Pancreas (tissue), 10 donors: ENCODE data around the gene GCFC2. TPM values are rescaled to one million over a fixed set of nuclear protein-coding genes. Genes with fewer than 3 reads are reported as not detected.

ENCODE experiments used
- ATAC-seq, 4 donors: fragments of 200-7000 bp; cut with Tn5 transposase; one replicate each; pipeline versions ENCODE4 v1.8.0 to v1.9.1; 2020; ENCODE audit warnings: mild to moderate bottlenecking in 4 of 4, moderate library complexity in 4 of 4
- DNase-seq, 6 donors: peaks; one replicate each; pipeline ENCODE4 v3.0.0-alpha.2; 2020
- FAIRE-seq: peaks from 2 replicates; lab custom pipeline; 2012; peaks lifted over from hg19 to GRCh38; lab: Jason Lieb, UNC
- H3K27ac ChIP-seq, 4 donors: fragments of 200-600 bp; sonication (generic); 1 replicate in 3 of 4; 2 replicates in 1 of 4; pipeline versions ENCODE4 v1.5.0 to v1.8.0; 2020
- H3K27me3 ChIP-seq, 4 donors: fragments of 200-600 bp; one replicate each; pipeline ENCODE4 v1.8.0; 2021
- H3K36me3 ChIP-seq, 3 donors: fragments of 200-600 bp; sonication (generic) in 1 of 3; one replicate each; pipeline versions ENCODE4 v1.5.0 to v1.8.0; 2020 to 2021
- H3K4me1 ChIP-seq, 3 donors: fragments of 200-600 bp; one replicate each; pipeline ENCODE4 v1.8.0; 2021
- H3K4me3 ChIP-seq, 4 donors: fragments of 200-600 bp; sonication (generic) in 2 of 4; one replicate each; pipeline versions ENCODE4 v1.5.0 to v1.8.0; 2020 to 2021
- H3K9me3 ChIP-seq, 4 donors: fragments of 200-600 bp; one replicate each; pipeline ENCODE4 v1.8.0; 2021
- CTCF ChIP-seq, 4 donors: fragments of 200-600 bp; sonication (generic) in 3 of 4; IDR thresholded peaks; one replicate each; pipeline versions ENCODE4 v1.5.0 to v1.8.0; 2021; ENCODE audit warnings: antibody characterized with exemption in 4 of 4
- WGBS, 2 donors: extraction: QIAGEN DNeasy Blood & Tissue Kit; methylation state at CpG; one replicate each; pipeline ENCODE4 v1.1.7; 2013; 5-methylcytosine and 5-hydroxymethylcytosine counted together
- intact Hi-C, 3 donors: fragments of 100-400 bp; cut with DNase I; formaldehyde crosslinking; loops; one replicate each; pipeline versions ENCODE4 v1.11.1 to v1.14.2; 2022
- polyA plus RNA-seq, 2 donors: library from polyadenylated mRNA; stranded (reverse); fragments of 200-250 nt; gene quantifications; one replicate each; pipeline ENCODE4 v1.2.3, GENCODE V29; 2013
- total RNA-seq, 6 donors: library from RNA; stranded (reverse); fragmentation: NEBNext Ultra II Directional in 4 of 6; extraction: Animal tissue kit (Norgen Biotek cat#: 25700) in 4 of 6; gene quantifications; one replicate each; pipeline versions ENCODE4 v1.2.1 to v1.2.4, GENCODE V29; 2021 to 2023
- donor health status: healthy with polysubstance abuse.
- donor health status: DM: no; HTN: no; CAD: no; lungs with moderate emphysema.
- donor health status: DM: no; HTN: no; CAD: no.
- donor health status: control.
- donor health status: control.
- donor health status: Bipolar disorder and iron deficiency.
- donor health status: DM: yes; HTN: yes; CAD: no.
- donor health status: DM: no; HTN: no; CAD: no.
- donor health status: DM: no; HTN: no; CAD: no.
- donor health status: DM: yes; HTN: yes; CAD: no.

GCFC2 gene
- total and polyA plus RNA-seq, 8 donors, result 11.5 to 22.5 (median 14.6) TPM

GRCh38 chr2:75632091-75632701 is 78.5 kb downstream of the GCFC2 start:
- H3K27me3 ChIP-seq, result peaks cover 0 to 3% (median 0%) of the 10 kb centered on the region in 4 donors
- TF ChIP-seq CTCF (IDR thresholded peaks at IDR 0.05), result no peak
- intact Hi-C loops, result no loop called here
- no peaks in the 10 kb centered on the region for H3K9me3 ChIP-seq
- ATAC-seq (peak in 3 of 4 donors; percentile 19 to 51 (median 33)), FAIRE-seq (no peak), DNase-seq (no peak)
- 69 to 73% methylated on average over 5 of the region's 5 CpGs for WGBS, 2 donors
- no peak overlapping the region for H3K27ac ChIP-seq
- no peaks in the 10 kb centered on the region for H3K36me3 ChIP-seq
- no peak overlapping the region for H3K4me3 ChIP-seq
- peaks cover 0 to 9% (median 3%) of the 10 kb centered on the region in 3 donors for H3K4me1 ChIP-seq

DNA sequence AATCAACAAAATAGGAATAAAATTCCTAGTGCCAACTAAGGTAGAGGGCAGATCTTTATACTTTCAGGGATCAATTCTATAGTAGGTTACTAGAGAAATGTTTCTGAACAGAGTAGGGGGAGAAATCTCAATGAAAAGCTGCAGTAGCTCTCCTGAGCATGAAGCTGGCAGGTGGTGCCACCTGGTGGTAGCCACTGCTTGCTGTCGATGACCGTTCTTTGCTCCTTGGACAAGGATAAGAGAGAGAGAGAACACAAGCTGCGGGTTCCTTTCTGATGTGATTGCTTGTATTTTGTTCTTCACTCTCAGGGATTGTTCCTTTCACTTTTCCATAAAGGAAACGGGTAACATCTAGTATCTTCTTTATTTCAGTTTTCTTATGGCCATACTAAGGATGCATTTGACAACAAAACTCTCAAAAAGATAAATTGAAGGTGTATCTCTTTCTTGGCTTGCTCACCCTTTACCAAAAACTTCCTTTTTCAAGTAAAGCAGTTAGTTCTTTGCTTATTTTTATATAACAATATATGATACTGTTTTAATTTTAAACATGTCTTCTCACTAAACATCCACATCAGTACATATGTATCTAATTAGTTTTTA is 82.7 kb downstream of the GCFC2 start:
- intact Hi-C loops, result no loop called here
- DNase-seq (peak; percentile 56 to 89 (median 80)), FAIRE-seq (peak; percentile 26), ATAC-seq (peak; percentile 74 to 98 (median 92))
- Histone ChIP-seq H3K27ac (no peak overlapping the region), H3K4me1 (peaks cover 0 to 9% (median 3%) of the 10 kb centered on the region in 3 donors), H3K36me3 (no peaks in the 10 kb centered on the region), H3K4me3 (no peak overlapping the region), H3K27me3 (peaks cover 0 to 3% (median 0%) of the 10 kb centered on the region in 4 donors), H3K9me3 (no peaks in the 10 kb centered on the region)
- TF ChIP-seq CTCF (IDR thresholded peaks at IDR 0.05), result peak; percentile 73 to 87 (median 79)
- 0 to 1% methylated on average over 4 of the region's 4 CpGs for WGBS, 2 donors

DNA sequence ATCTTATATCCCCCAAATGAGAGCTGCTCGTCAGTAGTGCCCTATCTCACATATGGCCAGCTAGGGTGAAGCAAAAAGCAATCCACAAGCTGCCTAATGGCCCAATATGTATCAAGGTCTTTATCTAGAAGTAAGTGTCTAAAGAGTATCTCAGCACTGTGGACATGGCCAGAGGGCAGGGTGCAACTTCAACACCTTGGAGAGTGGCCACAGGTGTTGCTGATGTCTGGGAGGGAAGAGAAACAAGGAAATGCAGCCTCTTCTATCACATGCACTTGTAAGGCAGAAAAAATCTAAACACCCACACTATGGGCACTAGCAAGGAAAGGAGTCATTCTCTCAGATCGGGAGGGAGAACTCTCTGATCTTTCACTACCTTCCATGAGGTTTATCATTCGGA is 87.8 kb downstream of the GCFC2 start:
- H3K27ac ChIP-seq, result no peak overlapping the region
- intact Hi-C loops, result no loop called here
- no peak overlapping the region for H3K4me3 ChIP-seq
- no peak for TF ChIP-seq CTCF (IDR thresholded peaks at IDR 0.05)
- DNase-seq (no peak), ATAC-seq (no peak), FAIRE-seq (no peak)
- no peaks in the 10 kb centered on the region for H3K4me1 ChIP-seq
- no peaks in the 10 kb centered on the region for H3K9me3 ChIP-seq
- no peaks in the 10 kb centered on the region for H3K27me3 ChIP-seq
- no peaks in the 10 kb centered on the region for H3K36me3 ChIP-seq
- 78 to 88% methylated on average over 3 of the region's 3 CpGs for WGBS, 2 donors

GRCh38 chr2:75622500-75622899 is 88.2 kb downstream of the GCFC2 start:
- no peaks in the 10 kb centered on the region for H3K4me1 ChIP-seq
- no peak overlapping the region for H3K4me3 ChIP-seq
- H3K27ac ChIP-seq, result no peak overlapping the region
- DNase-seq (no peak), FAIRE-seq (no peak), ATAC-seq (no peak)
- H3K36me3 ChIP-seq, result no peaks in the 10 kb centered on the region
- no peaks in the 10 kb centered on the region for H3K9me3 ChIP-seq
- WGBS, 2 donors, result 86 to 87% methylated on average over 2 of the region's 2 CpGs
- TF ChIP-seq CTCF (IDR thresholded peaks at IDR 0.05), result no peak
- no peaks in the 10 kb centered on the region for H3K27me3 ChIP-seq
- intact Hi-C loops, result no loop called here

DNA sequence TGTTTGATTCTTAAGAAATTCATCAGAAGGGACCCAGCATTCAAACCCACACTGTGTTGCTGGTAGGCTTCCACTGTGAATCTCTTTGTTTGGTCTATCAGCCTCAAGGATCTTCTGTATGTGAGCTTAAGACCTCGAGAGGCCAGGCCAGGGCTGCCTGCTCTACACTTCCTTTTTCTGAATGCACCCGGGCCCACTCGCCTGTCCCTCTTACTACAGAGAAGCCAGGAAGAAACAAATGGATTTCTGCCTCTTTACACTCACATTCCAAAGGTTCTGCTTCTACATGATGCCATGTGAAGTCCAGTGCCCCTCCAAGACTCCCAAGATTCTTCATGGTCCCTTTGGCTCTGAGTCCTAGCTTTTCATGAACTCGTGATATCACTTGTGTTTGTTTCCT is 89.5 kb downstream of the GCFC2 start:
- intact Hi-C loops, result no loop called here
- ATAC-seq, result no peak
- no peak for DNase-seq
- H3K4me1 ChIP-seq, result no peaks in the 10 kb centered on the region
- no peak overlapping the region for H3K4me3 ChIP-seq
- no peaks in the 10 kb centered on the region for H3K36me3 ChIP-seq
- H3K27ac ChIP-seq, result no peak overlapping the region
- TF ChIP-seq CTCF (IDR thresholded peaks at IDR 0.05), result no peak
- no peaks in the 10 kb centered on the region for H3K27me3 ChIP-seq
- 74 to 90% methylated on average over 4 of the region's 4 CpGs for WGBS, 2 donors
- no peaks in the 10 kb centered on the region for H3K9me3 ChIP-seq
- no peak for FAIRE-seq
